OCI-LY1 (cell line): Measurements from ENCODE around the gene FRMD7.

Experiments
- H2AFZ ChIP-seq: fragments of 200-600 bp; sonication (generic), shearing (Covaris generic); 2 replicates; pipeline ENCODE4 v1.6.0; 2014; ENCODE audit warnings: antibody characterized with exemption, mild to moderate bottlenecking, low read length
- H3F3A ChIP-seq: fragments of 200-600 bp; sonication (generic), shearing (Covaris generic); 2 replicates; pipeline ENCODE4 v1.6.0; 2014; ENCODE audit warnings: mild to moderate bottlenecking, antibody characterized with exemption, low read length, moderate library complexity; ENCODE audit not compliant: insufficient read depth
- H3K27ac ChIP-seq: fragments of 200-600 bp; sonication (generic); 2 replicates; pipeline ENCODE4 v1.5.1; 2014; ENCODE audit warnings: low read length, mixed run types, mild to moderate bottlenecking, low read depth; ENCODE audit not compliant: poor library complexity, severe bottlenecking
- H3K27me3 ChIP-seq: fragments of 200-600 bp; sonication (generic); 2 replicates; pipeline ENCODE4 v1.6.0; 2014; ENCODE audit warnings: antibody characterized with exemption, mild to moderate bottlenecking, low read length, moderate library complexity; ENCODE audit not compliant: insufficient read depth
- H3K36me3 ChIP-seq: fragments of 200-600 bp; sonication (generic); 2 replicates; pipeline ENCODE4 v1.6.1; 2014; ENCODE audit warnings: mild to moderate bottlenecking, antibody characterized with exemption, low read length, moderate library complexity, mixed read lengths; ENCODE audit not compliant: insufficient read depth
- H3K4me1 ChIP-seq: fragments of 200-600 bp; sonication (generic); 2 replicates; pipeline ENCODE4 v1.5.1; 2014; ENCODE audit warnings: mild to moderate bottlenecking, low read length, moderate library complexity; ENCODE audit not compliant: insufficient read depth, severe bottlenecking
- H3K4me2 ChIP-seq: fragments of 200-600 bp; sonication (generic), shearing (Covaris generic); 2 replicates; pipeline ENCODE4 v1.6.1; 2014; ENCODE audit warnings: low read length
- H3K4me3 ChIP-seq: fragments of 200-600 bp; sonication (generic); 2 replicates; pipeline ENCODE4 v1.5.1; 2014; ENCODE audit warnings: low read length, low read depth, mild to moderate bottlenecking, mixed read lengths; ENCODE audit not compliant: poor library complexity, severe bottlenecking
- H3K79me2 ChIP-seq: fragments of 200-600 bp; shearing (Covaris generic); 2 replicates; pipeline ENCODE4 v1.6.1; 2016; ENCODE audit warnings: mixed run types, low read length, mixed read lengths; ENCODE audit not compliant: insufficient read depth
- H3K9ac ChIP-seq: fragments of 200-600 bp; sonication (generic), shearing (Covaris generic); 2 replicates; pipeline ENCODE4 v1.6.1; 2014; ENCODE audit warnings: mild to moderate bottlenecking, low read length, mixed read lengths
- H3K9me2 ChIP-seq: fragments of 200-600 bp; sonication (generic), shearing (Covaris generic); 2 replicates; pipeline ENCODE4 v1.6.1; 2014; ENCODE audit warnings: low read depth, mild to moderate bottlenecking, low read length, mixed read lengths
- H3K9me3 ChIP-seq: fragments of 200-600 bp; shearing (Covaris generic); 2 replicates; pipeline ENCODE4 v1.6.1; 2014; ENCODE audit warnings: low read length, mixed read lengths
- H4K20me1 ChIP-seq: fragments of 200-600 bp; sonication (generic), shearing (Covaris generic); 2 replicates; pipeline ENCODE4 v1.6.0; 2016; ENCODE audit warnings: mild to moderate bottlenecking, low read length; ENCODE audit not compliant: insufficient read depth
- EZH2 ChIP-seq: fragments of 200-600 bp; sonication (generic), shearing (Covaris generic); IDR thresholded peaks from 2 replicates; pipeline ENCODE4 v1.8.0; 2017; ENCODE audit warnings: borderline replicate concordance, mixed run types, mild to moderate bottlenecking, antibody characterized with exemption, low read length, moderate library complexity, mixed read lengths
- TF ChIP-seq, protein P1 (sequence below): fragments of 200-600 bp; sonication (generic), shearing (Covaris generic); IDR thresholded peaks from 2 replicates; pipeline ENCODE4 v1.5.1; 2017; ENCODE audit warnings: mild to moderate bottlenecking, antibody characterized with exemption, low read length, moderate library complexity, mixed read lengths

FRMD7 gene

GRCh38 chrX:132115792-132116191, 12.0 kb downstream of the FRMD7 start:
- Histone ChIP-seq H3K4me3 (no peak overlapping the region), H3K9me2 (no peaks in the 10 kb centered on the region), H3K27ac (no peak overlapping the region), H3K27me3 (no peaks in the 10 kb centered on the region), H3K9me3 (no peaks in the 10 kb centered on the region), H3F3A (no peaks in the 10 kb centered on the region), H2AFZ (no peak overlapping the region), H3K9ac (no peak overlapping the region), H3K79me2 (no peaks in the 10 kb centered on the region), H3K4me2 (no peak overlapping the region), H3K4me1 (peaks cover 3% of the 10 kb centered on the region), H3K36me3 (no peaks in the 10 kb centered on the region), H4K20me1 (no peaks in the 10 kb centered on the region)
- TF ChIP-seq EZH2, result no peak
- TF ChIP-seq, protein P1, sequence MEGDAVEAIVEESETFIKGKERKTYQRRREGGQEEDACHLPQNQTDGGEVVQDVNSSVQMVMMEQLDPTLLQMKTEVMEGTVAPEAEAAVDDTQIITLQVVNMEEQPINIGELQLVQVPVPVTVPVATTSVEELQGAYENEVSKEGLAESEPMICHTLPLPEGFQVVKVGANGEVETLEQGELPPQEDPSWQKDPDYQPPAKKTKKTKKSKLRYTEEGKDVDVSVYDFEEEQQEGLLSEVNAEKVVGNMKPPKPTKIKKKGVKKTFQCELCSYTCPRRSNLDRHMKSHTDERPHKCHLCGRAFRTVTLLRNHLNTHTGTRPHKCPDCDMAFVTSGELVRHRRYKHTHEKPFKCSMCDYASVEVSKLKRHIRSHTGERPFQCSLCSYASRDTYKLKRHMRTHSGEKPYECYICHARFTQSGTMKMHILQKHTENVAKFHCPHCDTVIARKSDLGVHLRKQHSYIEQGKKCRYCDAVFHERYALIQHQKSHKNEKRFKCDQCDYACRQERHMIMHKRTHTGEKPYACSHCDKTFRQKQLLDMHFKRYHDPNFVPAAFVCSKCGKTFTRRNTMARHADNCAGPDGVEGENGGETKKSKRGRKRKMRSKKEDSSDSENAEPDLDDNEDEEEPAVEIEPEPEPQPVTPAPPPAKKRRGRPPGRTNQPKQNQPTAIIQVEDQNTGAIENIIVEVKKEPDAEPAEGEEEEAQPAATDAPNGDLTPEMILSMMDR, result no peak

GRCh38 chrX:132114607-132115006, 13.2 kb downstream of the FRMD7 start:
- H4K20me1 ChIP-seq, result no peaks in the 10 kb centered on the region
- no peak for TF ChIP-seq EZH2
- TF ChIP-seq, protein P1, result no peak
- no peak overlapping the region for H3K27ac ChIP-seq
- H3K9ac ChIP-seq, result no peak overlapping the region
- no peak overlapping the region for H3K4me2 ChIP-seq
- no peaks in the 10 kb centered on the region for H3K9me2 ChIP-seq
- no peaks in the 10 kb centered on the region for H3K36me3 ChIP-seq
- H3K4me3 ChIP-seq, result no peak overlapping the region
- H3K79me2 ChIP-seq, result no peaks in the 10 kb centered on the region
- H3K4me1 ChIP-seq, result peaks cover 3% of the 10 kb centered on the region
- no peaks in the 10 kb centered on the region for H3F3A ChIP-seq
- no peaks in the 10 kb centered on the region for H3K27me3 ChIP-seq
- H2AFZ ChIP-seq, result no peak overlapping the region
- H3K9me3 ChIP-seq, result no peaks in the 10 kb centered on the region

DNA sequence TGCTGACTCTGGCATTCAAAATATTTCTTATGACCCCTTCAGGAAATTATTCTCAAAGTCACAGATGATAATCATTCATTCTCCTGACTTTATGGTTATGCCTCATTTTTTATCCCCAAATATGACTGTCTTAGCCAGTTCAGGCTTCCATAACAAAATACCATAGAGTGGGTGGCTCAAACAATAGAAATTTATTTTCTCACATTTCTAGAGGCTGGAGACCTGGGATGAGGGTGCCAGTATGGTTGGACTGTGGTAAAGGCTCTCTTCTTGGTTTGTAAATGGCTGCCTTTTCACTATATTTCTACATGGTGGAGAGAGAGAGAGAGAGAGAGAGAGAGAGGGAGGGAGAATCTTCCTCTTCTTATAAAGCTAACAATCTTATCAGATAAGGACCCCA, 20.5 kb downstream of the FRMD7 start:
- H3K9me2 ChIP-seq, result no peaks in the 10 kb centered on the region
- H3K27me3 ChIP-seq, result no peaks in the 10 kb centered on the region
- H4K20me1 ChIP-seq, result no peaks in the 10 kb centered on the region
- H3K4me3 ChIP-seq, result no peak overlapping the region
- no peak overlapping the region for H3K9ac ChIP-seq
- no peaks in the 10 kb centered on the region for H3K36me3 ChIP-seq
- H3K27ac ChIP-seq, result no peak overlapping the region
- TF ChIP-seq EZH2, result no peak
- TF ChIP-seq, protein P1, result no peak
- no peaks in the 10 kb centered on the region for H3K79me2 ChIP-seq
- H3K9me3 ChIP-seq, result no peaks in the 10 kb centered on the region
- H3K4me1 ChIP-seq, result no peaks in the 10 kb centered on the region
- no peak overlapping the region for H3K4me2 ChIP-seq
- no peaks in the 10 kb centered on the region for H3F3A ChIP-seq
- no peak overlapping the region for H2AFZ ChIP-seq
